Measurements from ENCODE around the gene CBX4. TPM values are rescaled to one million over a fixed set of nuclear protein-coding genes. Genes with fewer than 3 reads are reported as not detected.

CBX4 gene
- total RNA-seq, 1 experiment from 2014 or later: 53.5 TPM

DNA sequence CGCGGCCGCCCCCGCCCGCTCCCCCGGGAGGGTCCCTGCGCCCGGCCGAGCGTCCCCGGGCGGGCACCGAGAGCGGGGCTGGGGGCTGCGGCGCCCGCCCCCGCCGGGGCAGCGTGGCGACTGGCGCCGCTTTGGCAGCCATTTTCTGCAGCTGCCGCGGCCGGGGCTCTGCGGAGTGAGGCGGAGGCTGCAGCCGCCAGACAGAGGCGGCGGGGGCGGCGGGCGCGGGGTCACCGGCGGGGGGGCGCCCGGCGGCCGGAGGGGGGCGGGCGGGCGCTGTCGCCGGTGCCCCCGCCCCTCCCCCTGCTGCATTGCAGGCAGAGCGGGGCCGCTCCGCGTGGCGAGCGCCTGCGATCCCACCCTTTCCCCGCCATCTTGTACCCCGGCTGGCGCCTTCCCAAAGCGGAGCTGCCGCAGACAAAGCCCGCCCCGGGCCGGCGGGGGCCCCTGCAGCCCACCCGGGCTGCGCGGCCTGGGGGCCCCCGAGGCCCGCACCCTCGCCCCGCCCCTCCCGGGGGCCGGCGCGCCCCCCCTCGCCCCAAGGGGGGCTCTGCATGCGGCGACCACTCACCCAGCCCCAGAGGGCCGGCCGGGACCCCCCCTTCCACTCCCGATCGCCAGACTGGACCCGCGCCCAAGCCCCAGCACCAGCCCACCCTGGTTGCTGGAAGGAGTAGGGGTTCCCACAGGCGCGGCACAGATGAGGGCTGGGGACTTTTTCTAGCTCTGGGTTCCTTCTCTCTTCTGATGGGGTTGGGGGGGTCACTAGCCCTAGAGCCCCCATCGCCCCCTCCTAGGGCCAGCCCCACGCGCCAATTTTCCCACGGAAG lies 25.7 kb downstream of the CBX4 start:
- Histone ChIP-seq H3K9me2 (replicated peaks; ENCODE audit: low read length) (no peaks in the 10 kb centered on the region), H3K9me3 (ENCODE audit: low read length) (no peaks in the 10 kb centered on the region), H3K4me1 (ENCODE audit: insufficient read depth, low read length) (peaks cover 29% of the 10 kb centered on the region), H3K27ac (ENCODE audit: low read length) (no peak overlapping the region), H3F3A (ENCODE audit: low read length, unreplicated experiment) (no peaks in the 10 kb centered on the region), H3K79me2 (ENCODE audit: low read length) (no peaks in the 10 kb centered on the region), H3K27me3 (ENCODE audit: low read length) (peaks cover 31% of the 10 kb centered on the region), H3K36me3 (ENCODE audit: low read depth, low read length) (no peaks in the 10 kb centered on the region), H3K4me3 (ENCODE audit: low read length) (no peak overlapping the region), H2AFZ (ENCODE audit: low read length) (no peak overlapping the region), H3K9ac (ENCODE audit: low read length) (no peak overlapping the region), H4K20me1 (ENCODE audit: low read length) (no peaks in the 10 kb centered on the region), H3K4me2 (ENCODE audit: low read length) (peak overlapping the region; percentile 83; the same call in 1 of the 2 replicates)
- TF ChIP-seq, protein P1, sequence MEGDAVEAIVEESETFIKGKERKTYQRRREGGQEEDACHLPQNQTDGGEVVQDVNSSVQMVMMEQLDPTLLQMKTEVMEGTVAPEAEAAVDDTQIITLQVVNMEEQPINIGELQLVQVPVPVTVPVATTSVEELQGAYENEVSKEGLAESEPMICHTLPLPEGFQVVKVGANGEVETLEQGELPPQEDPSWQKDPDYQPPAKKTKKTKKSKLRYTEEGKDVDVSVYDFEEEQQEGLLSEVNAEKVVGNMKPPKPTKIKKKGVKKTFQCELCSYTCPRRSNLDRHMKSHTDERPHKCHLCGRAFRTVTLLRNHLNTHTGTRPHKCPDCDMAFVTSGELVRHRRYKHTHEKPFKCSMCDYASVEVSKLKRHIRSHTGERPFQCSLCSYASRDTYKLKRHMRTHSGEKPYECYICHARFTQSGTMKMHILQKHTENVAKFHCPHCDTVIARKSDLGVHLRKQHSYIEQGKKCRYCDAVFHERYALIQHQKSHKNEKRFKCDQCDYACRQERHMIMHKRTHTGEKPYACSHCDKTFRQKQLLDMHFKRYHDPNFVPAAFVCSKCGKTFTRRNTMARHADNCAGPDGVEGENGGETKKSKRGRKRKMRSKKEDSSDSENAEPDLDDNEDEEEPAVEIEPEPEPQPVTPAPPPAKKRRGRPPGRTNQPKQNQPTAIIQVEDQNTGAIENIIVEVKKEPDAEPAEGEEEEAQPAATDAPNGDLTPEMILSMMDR (conservative IDR thresholded peaks at IDR 0.05; ENCODE audit: low read depth, low read length): no peak
- TF ChIP-seq EZH2 (IDR thresholded peaks at IDR 0.05; ENCODE audit: low read length, unreplicated experiment) (no peak), EZH2phosphoT487 (IDR thresholded peaks at IDR 0.05; ENCODE audit: borderline replicate concordance, low read length) (no peak)
- ChIA-PET POLR2A (ENCODE audit: unreplicated experiment) (no interaction called here), CTCF (interaction anchor here (0.6 to 1.0 kb wide), 2 partner anchors 26 to 72 kb away, joined by 4 read pairs; partner anchors contain the start of gene CBX4)
- intact Hi-C loops (cut with micrococcal nuclease): no loop called here
- BruUV-seq (replicated peaks): no TSS peak
- no peak for DNase-seq
- no peak for ATAC-seq

DNA sequence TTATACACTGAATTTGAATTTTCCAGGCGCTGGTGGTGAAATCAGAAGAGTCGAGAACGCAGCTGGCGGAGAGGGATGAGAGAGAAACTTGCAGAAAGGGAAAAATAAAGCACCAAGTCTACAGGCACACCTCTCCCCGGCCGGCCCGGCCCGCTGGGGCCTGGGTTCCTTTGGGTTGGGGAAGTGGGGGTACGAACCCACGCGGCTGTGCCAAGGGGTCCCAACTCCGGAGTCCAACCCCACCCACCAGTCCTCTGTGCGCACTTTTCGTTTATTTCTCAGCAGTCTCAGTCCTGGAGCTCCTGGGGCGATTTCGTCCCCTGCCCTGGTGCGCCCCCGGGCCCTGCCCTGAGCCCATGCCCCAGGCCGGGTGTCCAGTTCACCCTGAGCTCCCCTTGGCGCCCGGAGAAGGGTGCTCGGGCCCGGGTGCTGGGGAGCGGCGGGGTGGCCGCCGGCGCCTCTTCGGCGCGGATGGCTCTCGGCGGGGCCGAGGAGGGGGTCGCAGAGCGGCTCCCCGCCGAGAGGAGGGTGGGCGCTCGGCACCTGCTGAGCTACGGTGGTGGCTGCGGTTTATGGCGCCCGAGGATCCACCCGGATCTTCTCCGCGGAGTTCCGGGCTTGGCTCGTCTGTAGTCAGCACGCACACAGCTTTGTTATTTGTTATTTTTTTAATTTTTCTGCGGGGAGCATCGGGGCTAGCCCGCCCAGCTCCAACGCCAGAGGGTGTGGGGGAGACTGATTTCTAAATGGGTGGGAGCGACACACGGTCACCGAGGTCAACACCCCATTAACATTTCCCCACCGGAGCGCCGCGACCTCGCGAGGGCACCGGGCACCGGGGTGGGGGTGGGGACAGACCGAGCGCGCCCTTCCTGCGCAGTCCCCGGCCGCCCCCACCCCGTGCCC lies 26.6 kb downstream of the CBX4 start:
- TF ChIP-seq, protein P1 (conservative IDR thresholded peaks at IDR 0.05; ENCODE audit: low read depth, low read length): no peak
- no peak for TF ChIP-seq EZH2phosphoT487 (IDR thresholded peaks at IDR 0.05; ENCODE audit: borderline replicate concordance, low read length)
- no peak for TF ChIP-seq EZH2 (IDR thresholded peaks at IDR 0.05; ENCODE audit: low read length, unreplicated experiment)
- peak overlapping the region; percentile 59 for H3K4me3 ChIP-seq (ENCODE audit: low read length)
- H3K36me3 ChIP-seq (ENCODE audit: low read depth, low read length): no peaks in the 10 kb centered on the region
- ChIA-PET CTCF (interaction anchor here (1.0 to 3.0 kb wide), 5 partner anchors 16 to 71 kb away, joined by 4 to 17 read pairs (median 8); partner anchors contain the start of genes CBX4 and CBX8), POLR2A (ENCODE audit: unreplicated experiment) (interaction anchor here (0.7 kb wide), 1 partner anchor 26 kb away, joined by 4 read pairs; the partner anchor contains the start of gene CBX4)
- intact Hi-C loops (cut with micrococcal nuclease): no loop called here
- peaks cover 29% of the 10 kb centered on the region for H3K4me1 ChIP-seq (ENCODE audit: insufficient read depth, low read length)
- H3K27me3 ChIP-seq (ENCODE audit: low read length): peaks cover 40% of the 10 kb centered on the region
- H3K79me2 ChIP-seq (ENCODE audit: low read length): no peaks in the 10 kb centered on the region
- H3K27ac ChIP-seq (ENCODE audit: low read length): no peak overlapping the region
- no peaks in the 10 kb centered on the region for H3F3A ChIP-seq (ENCODE audit: low read length, unreplicated experiment)
- DNase-seq (no peak), ATAC-seq (no peak)
- no TSS peak for BruUV-seq (replicated peaks)
- H2AFZ ChIP-seq (ENCODE audit: low read length): peak overlapping the region; percentile 67
- H3K9ac ChIP-seq (ENCODE audit: low read length): 0 out of 2 replicates have a peak overlapping the region, but pooled peaks have one; percentile 13
- H3K9me3 ChIP-seq (ENCODE audit: low read length): no peaks in the 10 kb centered on the region
- peak overlapping the region; percentile 83 for H3K4me2 ChIP-seq (ENCODE audit: low read length)
- H4K20me1 ChIP-seq (ENCODE audit: low read length): no peaks in the 10 kb centered on the region
- no peaks in the 10 kb centered on the region for H3K9me2 ChIP-seq (replicated peaks; ENCODE audit: low read length)

All from PC-3 (cell line).